ENCODE measurements around the gene HACL1.
A peak's percentile ranks its signal among the peaks of the same experiment; 100 is the strongest.
"Not testable (repeated sequence)": the region's sequence is repeated elsewhere in the genome, so short reads cannot be mapped to it uniquely, and the experiment has no call there.

HACL1 gene

DNA sequence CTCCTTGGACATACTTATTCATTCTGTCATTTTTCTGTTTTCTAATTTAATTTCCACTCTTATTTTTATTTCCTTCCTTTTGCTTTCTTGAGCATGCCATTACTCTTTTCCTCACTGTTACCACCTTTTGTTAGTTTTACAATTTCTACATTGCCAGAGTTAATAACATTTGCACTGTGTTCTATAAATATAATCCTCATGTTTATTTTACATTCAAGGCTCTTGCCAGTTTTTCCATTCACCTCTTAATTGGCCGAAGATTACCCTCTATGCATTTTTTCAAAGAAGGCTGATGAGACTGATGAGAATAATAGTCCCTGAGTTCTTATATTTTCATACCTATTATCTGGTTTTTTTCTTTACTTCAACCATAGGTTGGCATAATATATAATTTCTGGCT is 10.6 kb upstream of the HACL1 start:
- DNase-seq (ENCODE audit: low spot score) = no peak
- in situ Hi-C loops (cut with MboI; ENCODE audit: low pct_unique_long_range_greater_than_20kb, low sequenced_read_pairs, unreplicated experiment) = no loop called here
- TF ChIP-seq, protein P1, sequence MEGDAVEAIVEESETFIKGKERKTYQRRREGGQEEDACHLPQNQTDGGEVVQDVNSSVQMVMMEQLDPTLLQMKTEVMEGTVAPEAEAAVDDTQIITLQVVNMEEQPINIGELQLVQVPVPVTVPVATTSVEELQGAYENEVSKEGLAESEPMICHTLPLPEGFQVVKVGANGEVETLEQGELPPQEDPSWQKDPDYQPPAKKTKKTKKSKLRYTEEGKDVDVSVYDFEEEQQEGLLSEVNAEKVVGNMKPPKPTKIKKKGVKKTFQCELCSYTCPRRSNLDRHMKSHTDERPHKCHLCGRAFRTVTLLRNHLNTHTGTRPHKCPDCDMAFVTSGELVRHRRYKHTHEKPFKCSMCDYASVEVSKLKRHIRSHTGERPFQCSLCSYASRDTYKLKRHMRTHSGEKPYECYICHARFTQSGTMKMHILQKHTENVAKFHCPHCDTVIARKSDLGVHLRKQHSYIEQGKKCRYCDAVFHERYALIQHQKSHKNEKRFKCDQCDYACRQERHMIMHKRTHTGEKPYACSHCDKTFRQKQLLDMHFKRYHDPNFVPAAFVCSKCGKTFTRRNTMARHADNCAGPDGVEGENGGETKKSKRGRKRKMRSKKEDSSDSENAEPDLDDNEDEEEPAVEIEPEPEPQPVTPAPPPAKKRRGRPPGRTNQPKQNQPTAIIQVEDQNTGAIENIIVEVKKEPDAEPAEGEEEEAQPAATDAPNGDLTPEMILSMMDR (IDR thresholded peaks at IDR 0.05; ENCODE audit: extremely low read depth, insufficient read depth, missing control alignments) = no peak

DNA sequence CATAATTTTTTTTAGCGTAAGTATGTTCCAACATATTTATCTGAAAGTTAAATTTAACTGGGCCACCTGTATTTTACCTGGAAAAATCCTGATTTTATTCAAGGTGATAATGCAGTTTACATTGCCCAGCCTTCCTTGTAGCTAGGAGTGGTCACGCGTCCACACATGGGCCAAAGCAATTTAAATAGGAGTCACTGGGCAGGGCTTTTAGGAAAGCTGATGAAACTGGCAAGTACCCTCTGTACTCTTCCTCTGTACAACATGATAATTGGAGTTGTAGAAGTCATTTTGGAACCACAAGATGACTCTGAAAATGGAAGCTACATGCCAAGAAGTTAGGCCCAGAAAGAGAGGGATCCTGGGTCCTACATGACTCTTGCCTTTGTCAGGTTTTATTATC is 9.6 kb upstream of the HACL1 start:
- no peak for DNase-seq (ENCODE audit: low spot score)
- TF ChIP-seq, protein P1 (IDR thresholded peaks at IDR 0.05; ENCODE audit: extremely low read depth, insufficient read depth, missing control alignments) = no peak
- in situ Hi-C loops (cut with MboI; ENCODE audit: low pct_unique_long_range_greater_than_20kb, low sequenced_read_pairs, unreplicated experiment) = no loop called here

DNA sequence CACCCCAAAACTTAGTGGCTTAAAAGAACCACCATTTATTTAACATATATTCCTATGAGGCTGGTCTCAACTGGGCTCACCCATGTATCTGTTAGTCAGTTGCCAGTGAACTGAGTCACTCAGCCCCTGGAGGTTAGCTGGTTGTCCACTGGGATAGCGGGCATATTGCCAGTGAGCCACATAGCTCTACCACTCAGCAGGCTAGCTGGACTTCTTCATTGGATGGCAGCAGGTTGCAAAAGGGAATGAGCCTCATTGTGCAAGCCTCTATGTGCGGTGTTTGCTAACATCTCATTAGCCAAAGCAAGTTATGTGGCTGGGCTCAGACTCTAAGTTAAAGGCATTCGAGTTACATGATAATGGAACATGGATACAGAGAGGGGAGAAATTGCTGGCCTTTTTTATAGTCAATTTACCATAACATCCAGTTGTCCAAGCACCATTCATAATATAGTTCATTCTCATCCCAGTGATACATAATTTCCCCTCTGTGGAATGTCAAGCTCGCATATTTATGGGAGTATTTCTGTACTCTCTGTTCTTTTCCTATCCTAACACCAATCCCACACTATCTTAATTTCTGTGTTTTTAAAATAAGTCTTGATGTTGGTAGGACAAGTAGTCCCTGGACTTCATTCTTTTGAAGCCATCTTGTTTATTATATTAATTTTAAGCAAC is 8.9 kb upstream of the HACL1 start:
- TF ChIP-seq, protein P1 (IDR thresholded peaks at IDR 0.05; ENCODE audit: extremely low read depth, insufficient read depth, missing control alignments) = no peak
- in situ Hi-C loops (cut with MboI; ENCODE audit: low pct_unique_long_range_greater_than_20kb, low sequenced_read_pairs, unreplicated experiment) = no loop called here
- DNase-seq (ENCODE audit: low spot score) = no peak

DNA sequence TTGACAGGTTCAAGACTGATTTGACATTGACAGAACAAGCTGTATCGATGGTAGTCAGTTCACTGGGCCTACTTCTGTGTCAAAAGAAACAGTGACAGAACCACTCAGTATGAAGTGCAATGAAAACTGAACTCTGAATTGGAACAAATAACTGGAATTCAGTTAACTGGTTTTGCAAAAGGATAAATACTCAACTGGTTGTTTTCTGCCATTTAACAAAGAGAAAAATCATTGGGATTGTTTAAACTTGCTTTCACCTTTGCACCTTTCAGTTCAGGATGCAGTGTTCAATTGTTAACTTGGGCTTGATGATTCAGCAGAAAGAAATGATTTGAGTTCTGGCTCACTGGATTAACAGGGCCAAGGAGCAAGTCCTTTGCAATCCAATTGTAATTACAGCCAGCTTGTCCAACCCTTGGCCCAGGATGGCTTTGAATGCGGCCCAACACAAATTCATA is 5.1 kb upstream of the HACL1 start:
- TF ChIP-seq, protein P1 (IDR thresholded peaks at IDR 0.05; ENCODE audit: extremely low read depth, insufficient read depth, missing control alignments) = no peak
- in situ Hi-C loops (cut with MboI; ENCODE audit: low pct_unique_long_range_greater_than_20kb, low sequenced_read_pairs, unreplicated experiment) = no loop called here

DNA sequence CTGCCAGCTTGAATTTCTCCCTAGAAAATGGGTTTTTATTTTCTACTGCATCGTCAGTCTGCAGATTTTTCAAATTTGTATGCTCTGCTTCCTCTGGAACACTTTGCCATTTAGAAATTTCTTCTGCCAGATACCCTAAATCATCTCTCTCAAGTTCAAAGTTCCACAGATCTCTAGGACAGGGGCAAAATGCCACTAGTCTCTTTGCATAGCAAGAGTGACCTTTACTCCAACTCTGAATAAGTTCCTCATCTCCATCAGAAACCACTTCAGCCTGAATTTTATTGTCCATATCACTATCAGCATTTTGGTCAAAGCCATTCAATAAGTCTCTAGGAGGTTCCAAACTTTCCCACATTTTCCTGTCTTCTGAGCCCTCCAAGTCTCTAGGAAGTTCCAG is 3.2 kb upstream of the HACL1 start:
- in situ Hi-C loops (cut with MboI; ENCODE audit: low pct_unique_long_range_greater_than_20kb, low sequenced_read_pairs, unreplicated experiment); DNase-seq (ENCODE audit: low spot score): not testable (repeated sequence)

More for the DNA sequence above, 5.1 kb upstream of the HACL1 start:
- DNase-seq (ENCODE audit: low spot score) = no peak

DNA sequence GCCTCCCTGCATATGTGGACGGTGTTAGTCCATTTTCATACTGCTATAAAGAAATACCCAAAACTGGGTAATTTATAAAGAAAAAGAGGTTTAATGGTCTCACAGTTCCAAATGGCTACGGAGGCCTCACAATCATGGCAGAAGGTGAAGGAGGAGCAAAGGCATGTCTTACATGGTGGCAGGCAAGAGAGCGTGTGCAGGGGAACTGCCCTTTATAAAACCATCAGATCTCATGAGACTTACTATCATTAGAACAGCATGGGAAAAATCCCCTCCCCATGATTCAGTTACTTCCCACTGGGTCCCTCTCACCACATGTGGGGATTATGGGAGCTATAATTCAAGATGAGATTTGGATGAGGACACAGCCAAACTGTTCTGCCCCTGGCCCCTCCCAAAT is 1.4 kb upstream of the HACL1 start:
- DNase-seq (ENCODE audit: low spot score); in situ Hi-C loops (cut with MboI; ENCODE audit: low pct_unique_long_range_greater_than_20kb, low sequenced_read_pairs, unreplicated experiment): not testable (repeated sequence)

DNA sequence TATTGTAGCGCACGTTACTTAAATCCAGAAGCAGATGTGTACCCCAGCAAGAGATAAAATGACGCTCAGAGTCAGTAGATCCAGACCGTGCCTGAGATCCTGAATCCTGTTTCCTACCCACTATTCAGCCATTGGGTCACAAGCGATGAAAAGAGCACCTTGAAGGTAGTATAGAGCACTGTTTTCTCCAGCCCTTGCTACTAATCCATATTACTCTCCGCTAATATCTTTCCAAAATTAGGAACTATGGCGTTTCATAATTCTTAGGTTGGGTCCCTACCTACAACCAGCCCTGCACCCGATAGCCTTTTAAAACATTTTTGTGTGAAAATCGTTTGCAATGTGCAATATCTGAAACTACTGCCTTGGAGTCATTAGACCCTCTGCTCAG is 772 bp upstream of the HACL1 start:
- DNase-seq (ENCODE audit: low spot score) = peak; percentile 20
- TF ChIP-seq, protein P1 (IDR thresholded peaks at IDR 0.05; ENCODE audit: extremely low read depth, insufficient read depth, missing control alignments) = no peak
- in situ Hi-C loops (cut with MboI; ENCODE audit: low pct_unique_long_range_greater_than_20kb, low sequenced_read_pairs, unreplicated experiment) = no loop called here

DNA sequence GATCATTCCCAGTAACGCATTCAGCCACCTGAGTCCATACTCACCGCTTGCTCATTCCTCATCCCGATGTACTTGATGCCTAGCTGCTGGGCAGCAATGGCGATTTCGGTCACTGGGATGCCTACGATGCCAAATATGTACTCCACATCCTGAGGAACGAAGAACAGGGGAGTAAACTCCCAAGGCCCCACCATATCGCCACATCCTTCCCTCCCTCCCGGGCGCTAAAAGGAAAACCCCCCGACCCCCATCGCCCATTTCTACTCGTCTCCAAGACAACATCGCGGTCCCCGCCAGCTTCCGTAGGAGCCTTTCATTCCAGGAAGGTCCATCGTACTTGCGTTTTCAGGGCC is 347 bp downstream of the HACL1 start:
- no peak for DNase-seq (ENCODE audit: low spot score)
- TF ChIP-seq, protein P1 (IDR thresholded peaks at IDR 0.05; ENCODE audit: extremely low read depth, insufficient read depth, missing control alignments) = no peak
- in situ Hi-C loops (cut with MboI; ENCODE audit: low pct_unique_long_range_greater_than_20kb, low sequenced_read_pairs, unreplicated experiment) = no loop called here
